IPS DF 6.9 (cell line): ENCODE results near the gene PLXNA4.

ENCODE experiments used
- DNase-seq: peaks from one replicate; pipeline ENCODE4 v3.0.0-alpha.2; 2013; ENCODE audit warnings: low read depth, low spot score
- H3K27ac ChIP-seq: one replicate; pipeline ENCODE4 v1.5.1; 2013; ENCODE audit warnings: low read length, control low read depth
- H3K27me3 ChIP-seq: 2 replicates; pipeline ENCODE4 v1.6.1; 2013; ENCODE audit warnings: mild to moderate bottlenecking, low read length; ENCODE audit not compliant: control insufficient read depth, insufficient read depth
- H3K36me3 ChIP-seq: 2 replicates; pipeline ENCODE4 v1.6.1; 2013; ENCODE audit warnings: low read length; ENCODE audit not compliant: control insufficient read depth, insufficient read depth
- H3K4me1 ChIP-seq: 2 replicates; pipeline ENCODE4 v1.6.1; 2013; ENCODE audit warnings: low read length; ENCODE audit not compliant: control insufficient read depth, insufficient read depth
- H3K4me3 ChIP-seq: 2 replicates; pipeline ENCODE4 v1.5.1; 2013; ENCODE audit warnings: mild to moderate bottlenecking, low read length
- H3K9me3 ChIP-seq: 2 replicates; pipeline ENCODE4 v1.6.1; 2013; ENCODE audit warnings: low read length, inconsistent platforms; ENCODE audit not compliant: control insufficient read depth, insufficient read depth
- WGBS: extraction: QIAGEN DNeasy Blood & Tissue Kit; methylation state at CpG from one replicate; pipeline ENCODE4 v1.1.7; 2013; ENCODE audit warnings: mixed read lengths, missing lambda C conversion rate; ENCODE audit not compliant: insufficient read length, insufficient coverage; 5-methylcytosine and 5-hydroxymethylcytosine counted together

Gene PLXNA4

DNA sequence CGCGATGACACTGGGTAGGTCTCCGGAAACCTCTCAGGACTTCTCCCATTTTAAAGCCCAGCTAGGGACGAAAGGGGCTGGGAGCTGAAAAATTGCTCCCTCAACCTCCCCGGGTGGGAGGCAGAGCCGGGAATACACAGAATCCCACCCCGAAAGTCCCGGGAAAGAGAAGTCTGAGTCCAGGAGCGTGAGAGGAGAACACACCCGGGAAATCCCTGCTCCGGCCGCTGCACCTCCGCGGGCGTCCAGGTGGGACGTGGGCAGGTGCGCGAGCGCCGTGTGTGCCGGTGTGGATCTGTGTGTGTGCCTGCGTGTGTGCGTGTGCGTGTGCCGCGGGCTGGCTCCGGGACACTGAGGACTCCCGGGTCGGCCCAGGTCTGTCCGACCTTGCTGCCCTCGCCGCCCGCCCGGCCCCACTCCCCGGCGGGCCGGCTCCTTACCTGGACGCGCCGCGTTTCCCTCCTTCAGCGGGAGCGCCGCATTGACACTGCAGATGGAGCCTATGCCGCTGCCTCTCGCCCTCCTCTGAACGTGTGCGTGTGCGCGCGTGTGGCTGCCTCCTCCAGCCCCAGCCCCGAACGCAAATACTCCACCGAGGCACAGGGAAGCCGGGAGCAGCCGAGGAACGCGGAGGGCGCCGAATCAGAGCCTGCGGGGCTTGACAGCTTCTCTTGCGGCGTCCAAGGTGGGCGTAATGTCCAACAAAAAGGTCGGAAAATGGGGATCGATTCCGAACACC lies at the start of gene PLXNA4:
Gene PLXNA4 (minus strand): TSS at position 489 of the 739 bp plus-strand sequence. CDS start 67,777 bp downstream, outside the sequence.
- Histone ChIP-seq H3K27me3 (peaks cover 56% of the 10 kb centered on the region), H3K4me1 (peaks cover 7% of the 10 kb centered on the region), H3K4me3 (peak within 1 kb of the TSS; percentile 38; the same call in 1 of the 2 replicates), H3K9me3 (no peaks in the 10 kb centered on the region), H3K27ac (no peak within 1 kb of the TSS), H3K36me3 (no peaks in the 10 kb centered on the region; the same call in 1 of the 2 replicates)
- DNase-seq, result no peak
- WGBS, result no CpG with 5 or more reads among the region's 67 CpGs

- Histone ChIP-seq H3K27ac (no peak overlapping the region), H3K27me3 (no peaks in the 10 kb centered on the region), H3K9me3 (no peaks in the 10 kb centered on the region), H3K36me3 (no peaks in the 10 kb centered on the region), H3K4me3 (no peak overlapping the region), H3K4me1 (no peaks in the 10 kb centered on the region)
- DNase-seq, result no peak
- WGBS, result no CpG with 5 or more reads among the region's 2 CpGs
Measured at GRCh38 chr7:132625651-132626050, 49.4 kb upstream of the PLXNA4 start.

DNA sequence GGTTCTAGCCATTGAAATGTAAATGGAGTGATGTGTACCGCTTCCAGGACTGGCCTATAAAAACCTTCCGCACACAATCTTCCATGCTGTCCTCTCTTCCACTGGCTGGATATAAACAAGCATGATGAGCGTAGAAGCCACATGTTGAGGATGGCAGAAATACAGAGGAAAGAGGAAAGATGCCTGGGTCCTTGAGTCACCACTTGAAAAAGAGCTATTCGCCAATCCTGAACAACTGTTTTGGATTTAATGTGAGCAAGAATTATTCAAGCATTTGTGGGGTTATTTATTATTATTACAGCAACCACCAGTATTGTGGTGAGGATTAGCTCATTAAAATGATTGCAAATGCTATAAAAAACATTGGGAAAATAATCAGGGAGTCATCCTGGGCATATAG lies 45.8 kb upstream of the PLXNA4 start:
- Histone ChIP-seq H3K4me3 (no peak overlapping the region), H3K4me1 (no peaks in the 10 kb centered on the region), H3K9me3 (no peaks in the 10 kb centered on the region), H3K36me3 (no peaks in the 10 kb centered on the region), H3K27me3 (no peaks in the 10 kb centered on the region), H3K27ac (no peak overlapping the region)
- no peak for DNase-seq
- no CpG with 5 or more reads among the region's 4 CpGs for WGBS

DNA sequence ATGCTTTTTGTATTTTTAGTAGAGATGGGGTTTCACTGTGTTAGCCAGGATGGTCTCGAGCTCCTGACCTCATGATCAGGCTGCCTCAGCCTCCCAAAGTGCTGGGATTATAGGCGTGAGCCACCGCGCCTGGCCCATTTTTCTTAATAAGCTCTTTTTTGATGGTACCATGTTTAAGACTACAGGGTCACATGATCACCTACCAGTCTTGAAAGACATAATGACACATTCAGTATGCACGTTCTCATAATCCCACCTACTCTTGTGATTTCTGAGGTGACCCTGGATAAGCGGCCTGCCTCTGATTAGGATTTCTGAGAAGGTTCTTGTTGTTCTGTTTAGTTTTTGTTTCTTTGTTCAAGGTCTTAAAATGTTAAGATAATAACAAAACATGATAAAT lies 43.7 kb upstream of the PLXNA4 start:
- Histone ChIP-seq H3K4me3 (no peak overlapping the region), H3K4me1 (0 out of 2 replicates have a peak, but pooled peaks cover 1% of the 10 kb centered on the region), H3K9me3 (no peaks in the 10 kb centered on the region), H3K27ac (no peak overlapping the region), H3K36me3 (no peaks in the 10 kb centered on the region), H3K27me3 (no peaks in the 10 kb centered on the region)
- no peak for DNase-seq
- no CpG with 5 or more reads among the region's 6 CpGs for WGBS

DNA sequence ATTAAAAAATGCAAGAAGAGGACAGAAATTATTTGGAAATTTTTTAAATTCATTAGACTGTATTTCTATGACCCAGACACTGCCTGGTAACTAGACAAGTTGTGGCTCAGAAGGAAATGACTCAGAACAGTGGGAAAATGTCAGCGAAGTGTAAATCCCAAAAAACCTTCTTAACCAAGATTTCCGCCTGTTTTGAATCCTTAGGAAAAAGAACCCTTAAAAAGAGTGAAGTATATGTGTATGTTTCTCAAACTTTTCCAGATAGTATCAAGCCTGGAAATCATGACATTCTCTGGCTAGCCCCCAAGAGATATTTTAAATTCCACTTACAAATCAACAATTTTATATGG lies 42.7 kb upstream of the PLXNA4 start:
- Histone ChIP-seq H3K27me3 (no peaks in the 10 kb centered on the region), H3K27ac (no peak overlapping the region), H3K36me3 (no peaks in the 10 kb centered on the region), H3K4me1 (peaks cover 5% of the 10 kb centered on the region), H3K9me3 (no peaks in the 10 kb centered on the region), H3K4me3 (no peak overlapping the region)
- WGBS, result no CpG with 5 or more reads among the region's 2 CpGs
- no peak for DNase-seq

- Histone ChIP-seq H3K9me3 (no peaks in the 10 kb centered on the region), H3K36me3 (no peaks in the 10 kb centered on the region), H3K4me3 (no peak overlapping the region), H3K4me1 (peaks cover 5% of the 10 kb centered on the region), H3K27ac (no peak overlapping the region), H3K27me3 (no peaks in the 10 kb centered on the region)
- no peak for DNase-seq
- no CpG with 5 or more reads among the region's 2 CpGs for WGBS
Measured at GRCh38 chr7:132618271-132618955, 42.1 kb upstream of the PLXNA4 start.

DNA sequence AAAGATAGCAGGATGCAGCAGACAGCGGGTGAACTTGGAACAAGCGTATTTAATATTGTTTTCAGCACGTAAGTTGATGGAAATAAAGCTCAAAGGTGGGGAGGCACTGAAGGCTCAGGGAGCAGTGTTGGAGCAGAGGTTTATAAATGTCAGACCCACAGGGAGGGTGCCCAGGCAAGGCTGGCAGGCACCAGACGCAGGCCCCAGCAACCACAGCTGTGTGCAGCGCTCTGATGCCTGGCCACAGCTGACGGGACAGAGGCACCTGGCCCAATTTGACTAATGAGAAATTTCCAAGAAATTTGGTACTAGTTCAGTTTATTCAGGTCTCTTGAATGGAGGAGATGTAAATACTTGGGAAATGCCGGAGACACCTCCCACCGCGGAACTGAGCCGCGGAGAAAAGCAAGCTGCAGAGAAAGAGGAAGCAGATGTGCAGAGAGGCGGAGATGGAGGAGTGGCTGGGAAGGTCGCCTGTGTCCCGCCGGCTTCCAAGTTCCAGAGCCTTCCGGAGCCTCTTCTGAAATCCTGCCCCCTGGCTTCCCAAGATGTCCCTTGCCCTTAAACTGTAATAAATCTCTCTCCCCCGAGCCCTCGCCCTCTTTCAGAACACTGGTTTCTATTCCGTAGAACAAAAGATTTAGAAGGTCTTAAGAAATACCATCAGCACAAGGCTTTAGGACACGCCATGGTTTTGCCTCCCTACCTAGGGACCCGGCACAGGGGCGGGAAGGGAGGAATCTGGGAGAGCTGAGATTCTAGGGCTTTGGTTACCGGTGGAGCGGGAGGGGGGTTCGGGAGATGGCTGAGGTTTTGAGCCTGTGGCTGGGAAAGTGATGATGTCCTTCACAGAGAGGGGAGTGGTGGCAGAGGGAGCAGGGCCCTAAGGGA lies 38.4 kb upstream of the PLXNA4 start:
- no CpG with 5 or more reads among the region's 25 CpGs for WGBS
- no peak overlapping the region for H3K27ac ChIP-seq
- DNase-seq, result no peak
- peak overlapping the region; percentile 40; the same call in 1 of the 2 replicates for H3K4me3 ChIP-seq
- peaks cover 5% of the 10 kb centered on the region for H3K4me1 ChIP-seq
- H3K36me3 ChIP-seq, result no peaks in the 10 kb centered on the region
- no peaks in the 10 kb centered on the region for H3K9me3 ChIP-seq
- H3K27me3 ChIP-seq, result no peaks in the 10 kb centered on the region

GRCh38 chr7:132613737-132614136 lies 37.5 kb upstream of the PLXNA4 start:
- no peaks in the 10 kb centered on the region for H3K36me3 ChIP-seq
- H3K9me3 ChIP-seq, result no peaks in the 10 kb centered on the region
- H3K27me3 ChIP-seq, result no peaks in the 10 kb centered on the region
- H3K27ac ChIP-seq, result no peak overlapping the region
- no peak overlapping the region for H3K4me3 ChIP-seq
- WGBS, result no CpG with 5 or more reads among the region's 2 CpGs
- no peak for DNase-seq
- peaks cover 5% of the 10 kb centered on the region for H3K4me1 ChIP-seq

DNA sequence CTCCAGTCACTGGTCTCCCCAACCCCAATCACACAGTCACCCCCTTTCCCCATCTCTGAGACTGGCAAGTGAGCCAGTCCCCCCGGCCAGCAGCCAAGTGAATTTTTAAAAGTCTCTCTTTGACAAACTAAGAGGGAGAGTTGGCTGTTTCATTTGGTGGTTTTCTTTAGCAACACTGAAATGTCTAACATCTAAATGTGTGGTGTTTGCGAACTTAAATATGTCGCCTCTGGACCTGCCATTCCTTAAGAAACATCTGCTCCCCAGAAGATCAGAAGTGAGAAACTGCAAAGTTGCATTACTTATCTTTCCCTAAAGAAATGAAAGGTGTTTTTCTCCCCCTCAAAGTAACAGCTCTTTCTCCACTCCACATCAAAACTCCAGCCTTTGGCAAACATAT lies 34.7 kb upstream of the PLXNA4 start:
- H3K9me3 ChIP-seq, result no peaks in the 10 kb centered on the region
- DNase-seq, result no peak
- no CpG with 5 or more reads among the region's 3 CpGs for WGBS

GRCh38 chr7:132609906-132610520 lies 33.7 kb upstream of the PLXNA4 start:
- no CpG with 5 or more reads among the region's 2 CpGs for WGBS
- no peaks in the 10 kb centered on the region for H3K9me3 ChIP-seq
- no peak overlapping the region for H3K27ac ChIP-seq
- H3K4me1 ChIP-seq, result peaks cover 4% of the 10 kb centered on the region
- H3K36me3 ChIP-seq, result no peaks in the 10 kb centered on the region
- H3K27me3 ChIP-seq, result no peaks in the 10 kb centered on the region
- no peak for DNase-seq
- H3K4me3 ChIP-seq, result no peak overlapping the region

More for the DNA sequence above, 34.7 kb upstream of the PLXNA4 start:
- Histone ChIP-seq H3K4me3 (no peak overlapping the region), H3K27ac (no peak overlapping the region), H3K27me3 (no peaks in the 10 kb centered on the region), H3K4me1 (peaks cover 4% of the 10 kb centered on the region), H3K36me3 (no peaks in the 10 kb centered on the region)
